Omental fat pad (tissue), 4 donors: ENCODE measurements around the gene GALNT10. TPM values are rescaled to one million over a fixed set of nuclear protein-coding genes. Genes with fewer than 3 reads are reported as not detected.

Source experiments
- ATAC-seq: fragments of 150-250 bp; one replicate; pipeline ENCODE4 v1.9.1; 2016; ENCODE audit warnings: mild to moderate bottlenecking, moderate library complexity; ENCODE audit not compliant: low FRiP score
- DNase-seq: peaks from one replicate; pipeline ENCODE4 v3.0.0-alpha.2; 2019; ENCODE audit warnings: low spot score
- total RNA-seq, 4 donors: library from RNA; depleted of rRNA; stranded (reverse); fragments of >200 nt; gene quantifications; one replicate each; pipeline ENCODE4 v1.1.0, GENCODE V29; 2016
- TF ChIP-seq, protein P1 (sequence below), 3 donors: fragments of 450-650 bp; IDR thresholded peaks; one replicate each; pipeline ENCODE4 v1.5.1; 2016 to 2017; ENCODE audit warnings: antibody characterized with exemption in 3 of 3, mild to moderate bottlenecking in 3 of 3, moderate library complexity in 2 of 3

Gene GALNT10
- total RNA-seq, 4 donors from 2014 or later, result 21.3 to 49.7 (median 27.2) TPM

DNA sequence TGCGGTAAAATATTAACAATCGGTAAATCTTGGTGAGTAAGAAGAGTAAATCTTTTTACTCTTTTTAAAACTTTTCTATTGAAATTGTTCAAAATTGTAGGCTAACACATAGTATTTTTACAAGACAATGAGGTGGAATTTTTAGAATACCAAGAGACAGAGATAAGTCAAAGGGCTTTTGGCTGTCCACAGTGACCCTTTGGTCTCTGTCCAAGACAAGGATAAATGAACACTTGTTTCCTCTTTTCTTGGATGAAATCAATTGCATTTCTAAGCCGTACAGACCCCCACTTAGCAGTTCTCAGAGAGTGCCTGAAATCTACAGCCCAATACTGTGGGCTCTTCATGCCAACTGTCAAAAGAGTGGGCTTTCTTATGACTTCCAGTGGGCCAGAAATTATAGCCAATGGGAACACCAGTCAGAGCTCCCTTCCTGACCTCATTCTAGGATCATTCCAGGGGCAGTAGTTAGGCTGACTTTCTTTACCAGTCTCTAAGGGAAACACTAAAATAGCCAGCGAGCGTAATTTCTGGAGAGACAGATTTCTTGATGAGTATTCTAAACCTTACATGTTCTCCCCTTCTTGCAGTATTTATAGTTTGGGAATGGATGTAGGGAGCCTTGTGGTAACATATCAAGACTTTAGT is 74.1 kb downstream of the GALNT10 start:
- TF ChIP-seq, protein P1, sequence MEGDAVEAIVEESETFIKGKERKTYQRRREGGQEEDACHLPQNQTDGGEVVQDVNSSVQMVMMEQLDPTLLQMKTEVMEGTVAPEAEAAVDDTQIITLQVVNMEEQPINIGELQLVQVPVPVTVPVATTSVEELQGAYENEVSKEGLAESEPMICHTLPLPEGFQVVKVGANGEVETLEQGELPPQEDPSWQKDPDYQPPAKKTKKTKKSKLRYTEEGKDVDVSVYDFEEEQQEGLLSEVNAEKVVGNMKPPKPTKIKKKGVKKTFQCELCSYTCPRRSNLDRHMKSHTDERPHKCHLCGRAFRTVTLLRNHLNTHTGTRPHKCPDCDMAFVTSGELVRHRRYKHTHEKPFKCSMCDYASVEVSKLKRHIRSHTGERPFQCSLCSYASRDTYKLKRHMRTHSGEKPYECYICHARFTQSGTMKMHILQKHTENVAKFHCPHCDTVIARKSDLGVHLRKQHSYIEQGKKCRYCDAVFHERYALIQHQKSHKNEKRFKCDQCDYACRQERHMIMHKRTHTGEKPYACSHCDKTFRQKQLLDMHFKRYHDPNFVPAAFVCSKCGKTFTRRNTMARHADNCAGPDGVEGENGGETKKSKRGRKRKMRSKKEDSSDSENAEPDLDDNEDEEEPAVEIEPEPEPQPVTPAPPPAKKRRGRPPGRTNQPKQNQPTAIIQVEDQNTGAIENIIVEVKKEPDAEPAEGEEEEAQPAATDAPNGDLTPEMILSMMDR (IDR thresholded peaks at IDR 0.05), result no peak
- ATAC-seq (no peak), DNase-seq (no peak)

DNA sequence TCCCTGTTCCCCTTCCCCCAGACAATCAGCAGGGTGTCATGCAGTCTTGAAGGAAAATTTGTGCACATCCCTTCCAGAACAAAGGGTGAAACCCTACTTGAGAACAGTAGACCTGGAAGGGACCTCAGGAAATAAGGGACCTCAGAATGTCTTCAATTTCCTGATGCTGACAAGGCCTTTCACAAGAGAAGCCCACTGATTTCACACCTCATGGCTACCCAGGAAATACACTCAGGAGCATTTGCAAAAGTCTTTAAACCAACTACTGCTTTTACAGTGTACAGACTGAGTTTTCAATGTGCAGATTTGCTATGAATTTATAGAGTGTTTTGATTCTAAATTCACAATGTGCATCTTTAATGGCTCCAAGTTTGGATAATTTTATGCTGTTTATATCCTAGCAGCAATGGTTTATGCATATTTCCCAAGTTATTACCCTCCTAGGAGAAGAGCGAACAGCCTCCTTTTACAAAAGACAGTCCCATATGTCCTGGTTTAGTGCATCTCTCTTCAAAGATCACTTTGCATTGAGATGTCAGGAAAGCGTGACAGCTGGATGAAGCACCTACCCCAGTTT is 74.8 kb downstream of the GALNT10 start:
- ATAC-seq (no peak), DNase-seq (no peak)
- TF ChIP-seq, protein P1 (IDR thresholded peaks at IDR 0.05), result no peak

DNA sequence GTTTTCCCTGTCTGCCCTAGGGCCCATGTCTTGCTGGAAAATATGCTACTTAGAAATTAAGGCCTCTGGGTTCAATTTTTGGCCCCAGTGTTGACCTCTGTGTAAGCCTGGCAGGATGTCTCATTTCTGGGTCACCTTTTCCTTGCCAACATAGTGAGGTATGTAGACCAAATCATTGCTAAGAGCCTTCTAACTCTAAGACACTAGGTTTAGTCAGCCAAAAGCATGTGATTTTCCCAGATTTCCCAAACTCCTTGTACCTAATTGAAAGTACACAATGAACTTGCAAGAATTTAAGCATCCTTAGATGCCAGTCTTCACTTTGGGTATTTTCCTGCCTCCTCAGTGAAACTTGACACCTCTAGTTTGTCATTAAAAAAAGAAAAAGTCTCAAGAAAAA is 77.0 kb downstream of the GALNT10 start:
- DNase-seq (no peak), ATAC-seq (no peak)
- TF ChIP-seq, protein P1 (IDR thresholded peaks at IDR 0.05), result no peak

DNA sequence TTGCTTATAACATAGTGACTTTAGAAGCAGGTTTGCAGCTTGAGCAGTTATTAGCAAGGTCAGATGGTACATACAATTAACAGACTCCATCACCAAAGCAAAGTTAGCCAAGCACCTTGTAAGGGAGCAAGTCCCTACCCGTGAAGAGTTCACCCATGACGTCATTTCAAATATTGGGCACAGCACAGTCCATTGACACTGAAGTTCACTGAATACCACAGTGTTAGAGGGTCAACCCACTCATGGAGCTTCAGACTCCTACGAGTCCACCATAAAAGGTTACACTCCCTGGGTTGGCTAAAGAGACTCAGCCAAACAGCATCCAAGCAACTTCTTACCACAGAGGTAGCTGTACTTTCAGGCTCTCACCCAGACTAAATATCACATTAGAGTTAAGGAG is 77.5 kb downstream of the GALNT10 start:
- TF ChIP-seq, protein P1 (IDR thresholded peaks at IDR 0.05), result no peak
- DNase-seq (no peak), ATAC-seq (no peak)

DNA sequence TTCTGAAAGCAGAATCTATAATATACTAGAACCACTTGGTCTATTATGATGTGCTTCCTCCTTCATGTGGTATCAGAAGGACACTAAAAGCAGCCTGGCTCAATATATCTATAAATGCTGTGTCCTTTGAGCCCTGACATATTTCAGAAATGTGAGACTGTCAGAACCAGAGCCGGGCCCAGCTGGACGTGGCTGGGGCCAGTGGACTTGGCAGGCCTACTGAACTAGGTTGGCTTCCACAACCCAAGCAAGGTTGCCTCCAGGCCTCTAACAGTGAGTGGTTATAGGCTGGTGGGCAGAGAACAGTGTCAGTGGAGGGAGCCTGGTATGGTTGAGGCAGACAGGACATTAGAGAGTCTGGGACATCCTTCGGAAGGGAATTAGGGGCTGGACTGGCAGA is 78.9 kb downstream of the GALNT10 start:
- no peak for ATAC-seq
- TF ChIP-seq, protein P1 (IDR thresholded peaks at IDR 0.05), result no peak

DNA sequence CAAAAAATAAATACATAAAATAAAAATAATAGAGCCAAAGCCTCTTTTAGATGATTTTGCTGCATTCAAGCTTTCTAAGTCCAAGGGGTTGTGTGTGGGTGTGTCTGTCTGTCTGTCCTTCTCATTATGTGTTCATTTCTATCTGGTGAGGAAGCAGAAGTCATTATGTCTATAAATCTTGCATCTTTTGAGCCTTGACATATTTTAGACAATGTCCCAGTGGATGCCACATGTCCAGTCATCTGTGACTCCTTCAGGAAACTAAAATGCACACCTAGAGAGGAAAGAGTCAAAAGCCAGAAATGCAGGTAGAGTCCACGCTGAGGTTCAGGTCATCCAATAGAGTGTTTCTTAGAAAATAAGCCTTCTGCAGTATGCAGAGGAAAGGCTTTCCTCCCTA is 80.9 kb downstream of the GALNT10 start:
- TF ChIP-seq, protein P1 (IDR thresholded peaks at IDR 0.05), result no peak
- ATAC-seq (no peak), DNase-seq (no peak)

More for the DNA sequence above, 78.9 kb downstream of the GALNT10 start:
- DNase-seq, result no peak

DNA sequence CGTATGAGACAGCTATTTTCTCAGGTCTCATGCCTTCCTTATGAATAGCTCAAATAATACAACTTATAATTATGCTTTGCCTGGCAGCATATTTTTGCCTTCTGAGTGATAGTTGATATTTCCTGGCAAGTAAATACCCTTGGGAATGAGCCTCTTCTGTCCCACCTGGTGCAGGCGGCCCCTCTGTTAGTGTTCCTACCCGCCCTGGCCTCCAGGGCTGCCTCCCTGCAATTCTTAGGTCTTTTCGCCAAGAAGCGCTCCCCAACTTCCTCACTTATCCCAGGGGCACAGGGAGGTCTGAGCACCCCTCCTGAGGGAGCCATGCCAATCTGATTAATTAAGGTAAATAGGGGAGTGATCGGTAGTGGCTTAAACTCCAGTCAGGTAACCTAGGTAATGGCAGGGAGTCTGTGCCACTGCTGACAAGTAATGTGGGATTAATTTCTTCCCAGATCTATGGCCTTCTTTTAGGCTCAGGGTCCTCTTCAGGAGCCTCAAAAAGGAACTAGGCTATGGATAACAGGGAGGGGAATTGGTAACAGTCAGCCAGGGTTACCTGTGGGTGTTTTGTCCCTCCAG is 81.5 kb downstream of the GALNT10 start:
- DNase-seq (no peak), ATAC-seq (no peak)
- TF ChIP-seq, protein P1 (IDR thresholded peaks at IDR 0.05), result no peak
